ENCODE data around the gene OR5L1.

Gene OR5L1

DNA sequence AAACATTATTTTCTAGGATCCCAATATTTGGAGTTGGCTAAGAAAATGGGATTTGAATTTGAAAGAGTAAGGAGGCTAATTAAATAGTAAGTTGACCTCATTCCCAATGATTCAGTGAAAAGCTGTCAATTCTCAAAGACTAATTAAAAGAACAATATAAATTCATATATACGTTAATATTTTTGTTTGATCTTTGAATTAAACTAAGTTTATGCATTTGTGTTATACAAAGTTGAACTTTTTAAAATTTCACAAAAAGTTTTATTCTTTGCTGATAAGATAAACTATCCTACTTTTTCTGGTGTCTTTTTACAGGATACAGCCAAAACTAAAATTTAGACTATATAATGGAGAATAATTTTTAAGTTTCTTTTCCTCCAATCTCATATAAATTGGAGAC lies at the start of gene OR5L1:
OR5L1 (plus strand) TSS at position 301 of the 400 bp plus-strand sequence. CDS start 100 bp downstream, outside the sequence.
- DNase-seq = no peak

DNA sequence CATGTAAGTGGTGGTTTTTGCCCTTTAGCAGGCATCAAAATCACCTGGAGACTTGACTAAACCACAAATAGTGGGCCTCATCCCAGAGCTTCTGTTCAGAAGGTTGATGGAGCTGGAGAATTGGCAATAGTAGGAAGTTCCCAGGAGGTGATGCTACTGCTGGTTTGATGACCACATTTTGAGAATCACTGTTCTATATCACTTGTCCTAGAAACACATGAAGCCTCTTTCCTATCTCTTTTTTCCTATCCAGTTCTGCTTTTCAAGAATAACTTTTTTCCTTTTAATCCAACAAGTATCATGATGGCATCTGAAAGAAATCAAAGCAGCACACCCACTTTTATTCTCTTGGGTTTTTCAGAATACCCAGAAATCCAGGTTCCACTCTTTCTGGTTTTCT lies 38.0 kb upstream of the OR5L1 start, which contains the start of gene OR5D13:
OR5D13 (plus strand) TSS at position 301 of the 400 bp plus-strand sequence; CDS start at position 301, 0 bp downstream.
- no peak for DNase-seq

DNA sequence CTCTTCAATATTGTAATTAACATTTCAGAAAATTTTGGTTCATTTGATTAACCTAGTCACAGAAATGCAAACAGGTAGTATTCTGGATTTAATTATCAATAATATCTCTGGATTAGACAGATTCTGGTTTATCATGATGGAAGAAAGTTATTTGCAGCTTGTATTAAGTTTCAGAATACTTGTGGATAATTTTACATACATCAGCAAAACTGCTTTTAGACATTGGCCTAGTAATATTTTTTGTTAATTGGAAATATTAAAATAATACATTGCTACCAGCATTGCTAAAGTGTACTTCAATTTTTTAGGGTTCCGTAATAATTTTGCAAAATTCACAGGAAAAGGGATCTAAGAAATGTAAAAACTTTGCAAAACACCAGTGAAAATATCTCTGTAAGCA lies 19.6 kb upstream of the OR5L1 start:
- DNase-seq = no peak

DNA sequence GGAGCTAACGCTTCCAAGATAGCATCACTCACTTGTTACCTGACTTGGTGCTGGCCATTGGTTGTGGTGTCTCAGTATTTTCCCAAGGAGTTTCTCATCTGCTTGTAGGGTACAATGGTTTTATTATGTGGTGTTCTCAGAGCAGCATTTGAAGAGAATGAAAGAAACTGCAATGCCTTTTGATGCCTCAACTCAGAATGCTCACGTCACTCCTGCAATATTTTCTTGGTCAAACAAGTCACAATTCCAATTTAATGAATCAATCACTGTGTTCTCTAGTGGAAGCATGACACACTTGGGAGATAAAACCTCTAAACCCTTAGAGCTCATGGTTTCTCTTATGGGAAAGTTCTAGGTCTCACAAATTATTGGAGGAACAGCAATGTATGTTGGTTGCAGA lies 17.8 kb upstream of the OR5L1 start:
- no peak for DNase-seq

DNA sequence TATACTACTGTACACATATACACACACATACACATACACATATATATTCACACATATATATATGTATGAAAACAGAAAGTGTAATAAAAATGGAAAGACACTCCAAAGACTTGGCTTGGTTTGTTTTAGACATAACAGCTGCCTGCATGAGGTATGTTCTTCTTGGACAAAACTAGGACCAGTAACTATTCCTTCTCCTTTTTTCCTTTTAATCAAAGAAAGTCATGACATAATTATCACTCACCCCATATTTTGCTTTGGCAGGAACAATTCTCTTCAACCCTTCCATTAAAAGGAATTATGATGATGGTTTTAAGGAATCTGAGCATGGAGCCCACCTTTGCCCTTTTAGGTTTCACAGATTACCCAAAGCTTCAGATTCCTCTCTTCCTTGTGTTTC lies 15.9 kb upstream of the OR5L1 start, which contains the start of gene OR5D14:
OR5D14 (plus strand) TSS at position 301 of the 400 bp plus-strand sequence; CDS start at position 301, 0 bp downstream.
- no peak for DNase-seq

DNA sequence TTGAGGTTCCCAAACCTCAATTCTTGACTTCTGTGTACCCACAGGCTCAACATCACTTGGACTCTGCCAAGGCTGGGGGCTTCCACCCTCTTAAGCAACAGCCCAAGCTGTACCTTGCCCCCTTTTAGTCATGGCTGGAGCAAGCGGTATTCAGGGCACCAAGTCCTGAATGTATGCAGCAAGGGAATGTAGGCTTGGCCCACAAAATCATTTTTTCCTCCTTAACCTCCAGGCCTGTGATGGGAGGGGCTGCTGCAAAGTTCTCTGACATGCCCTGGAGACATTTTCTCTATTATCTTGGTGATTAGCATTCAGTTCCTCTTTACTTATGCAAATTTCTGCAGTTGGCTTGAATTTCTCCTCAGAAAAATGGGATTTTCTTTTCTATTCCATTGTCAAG lies 4.9 kb upstream of the OR5L1 start:
- no peak for DNase-seq

DNA sequence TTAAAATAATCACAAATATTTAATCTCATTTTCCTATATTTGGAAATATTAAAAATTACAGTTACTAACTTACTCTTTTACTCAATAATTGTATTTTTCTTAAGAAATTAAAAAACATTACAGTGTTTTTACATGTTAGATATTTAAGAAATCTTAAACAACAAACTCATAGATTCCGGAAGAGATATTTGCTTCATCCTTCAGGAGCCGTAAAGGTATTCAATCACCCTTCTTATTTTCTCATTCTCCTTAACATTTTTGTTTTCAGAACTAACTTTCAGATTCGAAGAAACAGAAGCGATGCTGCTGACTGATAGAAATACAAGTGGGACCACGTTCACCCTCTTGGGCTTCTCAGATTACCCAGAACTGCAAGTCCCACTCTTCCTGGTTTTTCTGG lies 8.2 kb downstream of the OR5L1 start, which contains the start of gene OR5D18:
OR5D18 (plus strand) TSS at position 301 of the 400 bp plus-strand sequence; CDS start at position 301, 0 bp downstream.
- DNase-seq = no peak

DNA sequence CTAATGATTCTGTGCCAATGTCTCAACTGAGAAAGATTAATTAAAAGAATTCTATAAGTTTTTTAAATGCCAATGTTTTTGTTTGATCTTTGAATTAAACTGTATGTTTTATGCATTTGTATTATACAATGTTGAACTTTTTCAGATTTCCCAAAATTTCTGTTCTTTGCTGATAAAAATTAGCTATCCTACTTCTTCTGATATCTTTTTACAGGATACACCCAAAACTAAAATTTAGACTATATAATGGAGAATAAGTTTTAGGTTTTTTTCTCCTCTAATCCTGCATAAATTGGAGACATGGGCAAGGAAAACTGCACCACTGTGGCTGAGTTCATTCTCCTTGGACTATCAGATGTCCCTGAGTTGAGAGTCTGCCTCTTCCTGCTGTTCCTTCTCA lies 15.8 kb downstream of the OR5L1 start, which contains the start of gene OR5L2:
OR5L2 (plus strand) TSS at position 301 of the 400 bp plus-strand sequence; CDS start at position 301, 0 bp downstream.
- DNase-seq = no peak

DNA sequence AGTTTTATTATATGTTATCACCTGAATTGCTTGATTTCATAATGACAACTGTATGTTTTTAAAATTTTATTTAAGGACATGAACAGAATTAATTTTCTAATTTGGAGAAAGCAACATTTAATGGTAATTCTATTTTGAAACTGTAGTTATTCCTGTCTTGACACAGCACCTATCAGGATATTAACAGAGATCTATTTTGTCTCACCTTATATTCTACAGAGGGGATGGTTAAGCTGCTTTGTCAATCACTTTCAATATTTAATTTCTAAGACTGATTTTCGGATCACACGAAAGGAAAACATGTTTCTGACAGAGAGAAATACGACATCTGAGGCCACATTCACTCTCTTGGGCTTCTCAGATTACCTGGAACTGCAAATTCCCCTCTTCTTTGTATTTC lies 27.3 kb downstream of the OR5L1 start, which contains the start of gene OR5D16:
OR5D16 (plus strand) TSS at position 301 of the 400 bp plus-strand sequence; CDS start at position 301, 0 bp downstream.
- DNase-seq = no peak

DNA sequence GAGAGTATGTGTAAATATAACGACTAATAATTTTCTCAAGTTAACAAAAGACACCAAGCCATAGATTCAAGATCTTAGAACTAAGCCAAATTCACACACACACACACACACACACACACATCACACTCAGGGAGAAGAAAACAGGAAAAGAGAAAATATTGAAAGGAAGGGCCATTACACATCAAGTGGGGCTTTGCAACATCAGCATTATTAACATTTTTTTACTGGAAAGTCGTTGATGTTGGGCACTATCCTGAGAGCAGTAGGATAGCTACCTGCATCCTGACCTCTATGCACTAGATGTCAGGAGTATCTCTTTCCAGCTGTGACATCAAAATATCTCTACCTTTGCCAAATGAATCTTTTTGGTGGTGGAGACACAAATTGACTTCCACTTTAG lies 36.3 kb downstream of the OR5L1 start:
- DNase-seq = no peak

DNA sequence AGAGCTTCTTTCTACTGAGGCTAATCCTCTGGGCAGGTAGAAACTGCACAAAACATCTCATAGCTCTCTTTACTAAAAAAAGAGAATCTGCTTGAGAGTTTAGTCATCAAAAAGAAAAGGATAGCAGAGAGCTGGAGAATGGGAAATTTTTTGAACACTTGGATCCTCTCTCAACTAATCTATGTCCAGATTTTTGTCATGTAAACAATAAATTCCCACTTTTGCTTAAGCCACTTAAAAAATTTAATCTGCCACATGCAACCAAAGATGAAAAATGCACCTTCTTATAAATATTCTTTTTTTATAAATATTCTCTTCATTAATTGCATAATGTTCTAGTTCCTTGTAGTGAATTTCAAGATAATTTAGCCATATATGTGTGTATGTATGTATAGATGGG lies 37.9 kb downstream of the OR5L1 start:
- DNase-seq = no peak

DNA sequence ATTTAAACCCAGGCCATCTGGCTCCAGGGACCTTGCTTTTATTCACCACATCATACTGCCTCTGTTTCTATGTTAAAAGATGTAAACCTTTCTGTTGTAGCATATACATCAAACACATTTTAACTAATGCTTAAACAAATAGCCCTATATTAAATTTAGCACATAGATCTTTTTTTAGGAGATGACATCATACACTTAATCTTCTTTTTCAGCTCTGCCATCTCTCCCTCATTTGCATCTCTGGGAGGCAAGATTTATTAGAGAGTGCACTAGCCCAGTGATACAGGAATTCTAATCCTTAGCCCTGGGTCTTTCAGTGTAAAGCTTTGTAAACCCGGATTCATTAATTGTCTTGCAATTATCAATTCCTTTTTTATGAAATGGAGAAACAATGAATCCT lies 41.0 kb downstream of the OR5L1 start:
- DNase-seq = no peak

DNA sequence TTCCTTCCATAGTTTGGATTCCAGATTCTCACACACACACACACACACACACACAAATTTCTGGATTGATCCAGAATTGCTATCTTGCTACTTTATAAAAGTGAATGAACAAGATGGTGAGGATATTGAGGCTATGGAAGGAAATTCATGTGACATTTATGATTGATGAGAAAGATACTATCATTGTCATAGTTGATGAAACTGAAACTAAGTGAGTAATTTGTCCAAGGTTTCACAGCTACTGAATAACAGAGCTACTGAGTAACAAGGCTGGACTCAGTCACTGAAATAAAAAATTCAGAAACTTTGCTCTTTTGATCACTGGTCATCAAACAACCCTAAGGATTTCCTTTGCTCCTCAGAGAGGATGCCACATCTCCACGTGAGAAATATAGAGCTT lies 43.5 kb downstream of the OR5L1 start:
- DNase-seq = no peak

Measured in CD4-positive, alpha-beta T cell treated with Interleukin-21 for 1 hour (primary cell).